Measurements from ENCODE around the gene PLD6.
"Not testable (repeated sequence)": the region's sequence is repeated elsewhere in the genome, so short reads cannot be mapped to it uniquely, and the experiment has no call there.

The PLD6 gene

GRCh38 chr17:17200831-17201230 lies 5.3 kb downstream of the PLD6 start:
- DNase-seq (ENCODE audit: low read depth), result peak; percentile 58

GRCh38 chr17:17200311-17200710 lies 5.8 kb downstream of the PLD6 start:
- DNase-seq (ENCODE audit: low read depth), result no peak

- no peak for DNase-seq (ENCODE audit: low read depth)
These were observed 7.9 kb downstream of the PLD6 start for GRCh38 chr17:17198281-17198680.

GRCh38 chr17:17196776-17197175 lies 9.4 kb downstream of the PLD6 start:
- DNase-seq (ENCODE audit: low read depth), result no peak

- DNase-seq (ENCODE audit: low read depth), result not testable (repeated sequence)
These were observed 10.7 kb downstream of the PLD6 start for GRCh38 chr17:17195466-17195865.

- no peak for DNase-seq (ENCODE audit: low read depth)
These were observed 14.2 kb downstream of the PLD6 start for GRCh38 chr17:17191961-17192381.

GRCh38 chr17:17191346-17191792 lies 14.8 kb downstream of the PLD6 start:
- DNase-seq (ENCODE audit: low read depth), result peak; percentile 84

GRCh38 chr17:17190188-17190587 lies 15.9 kb downstream of the PLD6 start:
- DNase-seq (ENCODE audit: low read depth), result no peak

- no peak for DNase-seq (ENCODE audit: low read depth)
These were observed 16.6 kb downstream of the PLD6 start for GRCh38 chr17:17189559-17189958.

GRCh38 chr17:17188586-17188985 lies 17.5 kb downstream of the PLD6 start:
- DNase-seq (ENCODE audit: low read depth), result no peak

GRCh38 chr17:17186551-17187505 lies 19.3 kb downstream of the PLD6 start:
- DNase-seq (ENCODE audit: low read depth), result peak; percentile 37

- DNase-seq (ENCODE audit: low read depth), result peak; percentile 33
These were observed 20.1 kb downstream of the PLD6 start for GRCh38 chr17:17186051-17186450.

- not testable (repeated sequence) for DNase-seq (ENCODE audit: low read depth)
These were observed 21.0 kb downstream of the PLD6 start for GRCh38 chr17:17184985-17185757.

GRCh38 chr17:17183744-17184143 lies 22.4 kb downstream of the PLD6 start:
- no peak for DNase-seq (ENCODE audit: low read depth)

GRCh38 chr17:17182598-17183136 lies 23.5 kb downstream of the PLD6 start:
- no peak for DNase-seq (ENCODE audit: low read depth)

- no peak for DNase-seq (ENCODE audit: low read depth)
These were observed 24.2 kb downstream of the PLD6 start for GRCh38 chr17:17181666-17182597.

GRCh38 chr17:17180741-17181525 lies 25.2 kb downstream of the PLD6 start:
- no peak for DNase-seq (ENCODE audit: low read depth)

- no peak for DNase-seq (ENCODE audit: low read depth)
These were observed 26.0 kb downstream of the PLD6 start for GRCh38 chr17:17180141-17180603.

GRCh38 chr17:17179371-17179827 lies 26.7 kb downstream of the PLD6 start:
- peak; percentile 26 for DNase-seq (ENCODE audit: low read depth)

GRCh38 chr17:17177176-17177575 lies 29.0 kb downstream of the PLD6 start:
- DNase-seq (ENCODE audit: low read depth), result no peak

Data from iris pigment epithelial cell (primary cell).